Stomach (tissue), 4 donors: ENCODE data around the gene SLC2A10.

ENCODE experiments used
- EP300 ChIP-seq: sonication (generic); formaldehyde crosslinking; IDR thresholded peaks from one replicate; pipeline ENCODE4 v1.6.1; 2017; ENCODE audit warnings: antibody characterized with exemption
- POLR2A ChIP-seq, 4 donors: fragments of 450-650 bp; IDR thresholded peaks; one replicate each; pipeline ENCODE4 v1.6.1; 2016; ENCODE audit warnings: antibody characterized with exemption in 4 of 4, control low read depth in 2 of 4, mild to moderate bottlenecking in 1 of 4, moderate library complexity in 1 of 4
- POLR2AphosphoS5 ChIP-seq, 3 donors: sonication (generic); formaldehyde crosslinking; IDR thresholded peaks; one replicate each; pipeline ENCODE4 v1.6.1; 2016; ENCODE audit warnings: antibody characterized with exemption in 3 of 3
- TF ChIP-seq, protein P1 (sequence below), 7 experiments: fragments of 450-650 bp in 4 of 7; fragments of 200-600 bp in 3 of 7; sonication (generic) in 3 of 7; IDR thresholded peaks; one replicate each; pipeline ENCODE4 v1.5.1; 2016 to 2019; ENCODE audit warnings: antibody characterized with exemption in 7 of 7, control low read depth in 2 of 7, mild to moderate bottlenecking in 1 of 7

DNA sequence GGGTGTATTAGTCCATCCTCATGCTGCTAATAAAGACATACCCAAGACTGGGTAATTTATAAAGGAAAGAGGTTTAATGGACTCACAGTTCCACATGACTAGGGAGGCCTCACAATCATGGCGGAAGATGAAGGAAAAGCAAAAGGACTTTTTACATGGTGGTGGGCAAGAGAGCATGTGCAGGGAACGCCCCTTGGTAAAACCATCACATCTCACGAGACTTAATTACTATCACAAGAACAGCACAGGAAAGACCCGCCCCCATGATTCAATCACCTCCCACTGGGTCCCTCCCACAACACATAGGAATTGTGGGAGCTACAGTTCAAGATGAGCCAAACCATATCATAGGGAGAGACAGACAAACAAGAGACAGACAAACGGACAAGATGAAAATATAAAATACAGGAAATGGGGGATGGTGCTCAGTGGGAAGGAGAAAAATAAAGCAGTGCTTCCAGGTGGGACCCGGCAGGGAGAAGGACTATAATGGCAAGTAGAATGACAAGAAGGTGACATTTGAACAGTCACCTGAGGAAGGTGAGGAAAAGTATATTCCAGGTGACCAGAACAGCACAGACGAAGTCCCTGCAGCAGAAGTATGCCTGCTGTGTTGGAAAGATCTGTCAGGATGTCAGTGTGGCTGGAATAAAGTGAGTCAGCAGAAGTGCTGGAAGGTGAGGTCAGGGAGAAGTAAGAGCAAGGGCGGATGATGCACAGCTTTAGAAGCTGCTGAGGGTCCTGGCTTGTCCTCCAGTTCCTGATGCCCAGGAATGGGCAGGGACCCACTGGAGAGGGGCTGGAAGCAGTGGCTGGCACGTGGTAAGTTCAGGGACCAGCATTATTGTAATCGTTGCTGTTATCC is 61.1 kb downstream of the SLC2A10 start:
- TF ChIP-seq, protein P1, sequence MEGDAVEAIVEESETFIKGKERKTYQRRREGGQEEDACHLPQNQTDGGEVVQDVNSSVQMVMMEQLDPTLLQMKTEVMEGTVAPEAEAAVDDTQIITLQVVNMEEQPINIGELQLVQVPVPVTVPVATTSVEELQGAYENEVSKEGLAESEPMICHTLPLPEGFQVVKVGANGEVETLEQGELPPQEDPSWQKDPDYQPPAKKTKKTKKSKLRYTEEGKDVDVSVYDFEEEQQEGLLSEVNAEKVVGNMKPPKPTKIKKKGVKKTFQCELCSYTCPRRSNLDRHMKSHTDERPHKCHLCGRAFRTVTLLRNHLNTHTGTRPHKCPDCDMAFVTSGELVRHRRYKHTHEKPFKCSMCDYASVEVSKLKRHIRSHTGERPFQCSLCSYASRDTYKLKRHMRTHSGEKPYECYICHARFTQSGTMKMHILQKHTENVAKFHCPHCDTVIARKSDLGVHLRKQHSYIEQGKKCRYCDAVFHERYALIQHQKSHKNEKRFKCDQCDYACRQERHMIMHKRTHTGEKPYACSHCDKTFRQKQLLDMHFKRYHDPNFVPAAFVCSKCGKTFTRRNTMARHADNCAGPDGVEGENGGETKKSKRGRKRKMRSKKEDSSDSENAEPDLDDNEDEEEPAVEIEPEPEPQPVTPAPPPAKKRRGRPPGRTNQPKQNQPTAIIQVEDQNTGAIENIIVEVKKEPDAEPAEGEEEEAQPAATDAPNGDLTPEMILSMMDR (IDR thresholded peaks at IDR 0.05) = no peak
- TF ChIP-seq POLR2A (IDR thresholded peaks at IDR 0.05) (no peak), EP300 (no peak), POLR2AphosphoS5 (IDR thresholded peaks at IDR 0.05) (no peak)
